ENCODE results near the gene SERTAD2.

Gene SERTAD2

GRCh38 chr2:64635976-64636911, 17.5 kb downstream of the SERTAD2 start:
- no peak for TF ChIP-seq CTCF (IDR thresholded peaks at IDR 0.05; ENCODE audit: low read depth, low read length, missing control alignments)

GRCh38 chr2:64634345-64635267, 19.1 kb downstream of the SERTAD2 start:
- DNase-seq (ENCODE audit: extremely low read depth, low read depth): no peak
- H3K4me3 ChIP-seq (replicated peaks; ENCODE audit: low read depth, low read length): no peak overlapping the region
- TF ChIP-seq CTCF (IDR thresholded peaks at IDR 0.05; ENCODE audit: low read depth, low read length, missing control alignments): no peak

More at GRCh38 chr2:64635976-64636911, 17.5 kb downstream of the SERTAD2 start:
- DNase-seq (ENCODE audit: extremely low read depth, low read depth): no peak
- no peak overlapping the region for H3K4me3 ChIP-seq (replicated peaks; ENCODE audit: low read depth, low read length)

- no peak for DNase-seq (ENCODE audit: extremely low read depth, low read depth)
- no peak overlapping the region for H3K4me3 ChIP-seq (replicated peaks; ENCODE audit: low read depth, low read length)
- TF ChIP-seq CTCF (IDR thresholded peaks at IDR 0.05; ENCODE audit: low read depth, low read length, missing control alignments): no peak
These were observed 20.6 kb downstream of the SERTAD2 start for GRCh38 chr2:64632835-64633819.

- no peak for TF ChIP-seq CTCF (IDR thresholded peaks at IDR 0.05; ENCODE audit: low read depth, low read length, missing control alignments)
- H3K4me3 ChIP-seq (replicated peaks; ENCODE audit: low read depth, low read length): no peak overlapping the region
These were observed 21.9 kb downstream of the SERTAD2 start for GRCh38 chr2:64631771-64632170.

GRCh38 chr2:64630752-64631151, 23.0 kb downstream of the SERTAD2 start:
- TF ChIP-seq CTCF (IDR thresholded peaks at IDR 0.05; ENCODE audit: low read depth, low read length, missing control alignments): no peak
- no peak for DNase-seq (ENCODE audit: extremely low read depth, low read depth)
- no peak overlapping the region for H3K4me3 ChIP-seq (replicated peaks; ENCODE audit: low read depth, low read length)

More at GRCh38 chr2:64631771-64632170, 21.9 kb downstream of the SERTAD2 start:
- DNase-seq (ENCODE audit: extremely low read depth, low read depth): no peak

- no peak for TF ChIP-seq CTCF (IDR thresholded peaks at IDR 0.05; ENCODE audit: low read depth, low read length, missing control alignments)
- no peak for DNase-seq (ENCODE audit: extremely low read depth, low read depth)
- no peak overlapping the region for H3K4me3 ChIP-seq (replicated peaks; ENCODE audit: low read depth, low read length)
These were observed 23.8 kb downstream of the SERTAD2 start for GRCh38 chr2:64629875-64630274.
